ENCODE results near the gene FAT4. TPM values are rescaled to one million over a fixed set of nuclear protein-coding genes. Genes with fewer than 3 reads are reported as not detected.

FAT4 gene
- total RNA-seq, 1 experiment from 2014 or later: 6.6 TPM

GRCh38 chr4:125316401-125316790 is 1.6 kb downstream of the FAT4 start:
- H3K36me3 Mint-ChIP-seq (ENCODE audit: insufficient read depth, unreplicated experiment): no peaks in the 10 kb centered on the region
- CTCF ChIA-PET: interaction anchor here (0.6 to 4.6 kb wide), 12 partner anchors 8 to 1097 kb away, joined by 3 to 39 read pairs (median 4); no protein-coding TSS in a partner anchor
- no peak for TF ChIP-seq CTCF (IDR thresholded peaks at IDR 0.05; ENCODE audit: unreplicated experiment)

GRCh38 chr4:125316791-125317524 is 2.2 kb downstream of the FAT4 start:
- ChIA-PET CTCF (interaction anchor here (0.5 to 4.6 kb wide), 16 partner anchors 8 to 1288 kb away, joined by 3 to 39 read pairs (median 4); no protein-coding TSS in a partner anchor), POLR2A (interaction anchor here (0.6 to 4.5 kb wide), 10 partner anchors 8 to 1495 kb away, joined by 3 to 41 read pairs (median 4); no protein-coding TSS in a partner anchor)
- intact Hi-C loops (cut with micrococcal nuclease): loop anchor here (1.0 to 10.0 kb wide), 6 partner anchors 73 to 1728 kb away; no protein-coding TSS in a partner anchor
- peak; percentile 48 for TF ChIP-seq CTCF (IDR thresholded peaks at IDR 0.05; ENCODE audit: unreplicated experiment)
- H3K36me3 Mint-ChIP-seq (ENCODE audit: insufficient read depth, unreplicated experiment): no peaks in the 10 kb centered on the region
- BruUV-seq (replicated peaks): no TSS peak
- DNase-seq (ENCODE audit: unreplicated experiment): peak; percentile 49
- no peaks in the 10 kb centered on the region for H3K9me3 Mint-ChIP-seq (ENCODE audit: unreplicated experiment)
- peak overlapping the region; percentile 99 for H3K4me3 Mint-ChIP-seq (ENCODE audit: unreplicated experiment)
- no peaks in the 10 kb centered on the region for H3K27me3 Mint-ChIP-seq (ENCODE audit: insufficient read depth, unreplicated experiment)
- H3K4me1 Mint-ChIP-seq (ENCODE audit: insufficient read depth, unreplicated experiment): peaks cover 24% of the 10 kb centered on the region
- H3K27ac Mint-ChIP-seq (ENCODE audit: low read depth, unreplicated experiment): peak overlapping the region; percentile 63

More at GRCh38 chr4:125316401-125316790, 1.6 kb downstream of the FAT4 start:
- Mint-ChIP-seq H3K9me3 (ENCODE audit: unreplicated experiment) (no peaks in the 10 kb centered on the region), H3K27me3 (ENCODE audit: insufficient read depth, unreplicated experiment) (no peaks in the 10 kb centered on the region), H3K27ac (ENCODE audit: low read depth, unreplicated experiment) (peak overlapping the region; percentile 63), H3K4me3 (ENCODE audit: unreplicated experiment) (peak overlapping the region; percentile 99), H3K4me1 (ENCODE audit: insufficient read depth, unreplicated experiment) (peaks cover 23% of the 10 kb centered on the region)
- intact Hi-C loops (cut with micrococcal nuclease): loop anchor here (1.0 to 10.0 kb wide), 5 partner anchors 74 to 1728 kb away; no protein-coding TSS in a partner anchor
- BruUV-seq (replicated peaks): no TSS peak
- DNase-seq (ENCODE audit: unreplicated experiment): peak; percentile 67
- POLR2A ChIA-PET: interaction anchor here (0.6 to 4.5 kb wide), 13 partner anchors 8 to 1494 kb away, joined by 3 to 41 read pairs (median 4); no protein-coding TSS in a partner anchor

DNA sequence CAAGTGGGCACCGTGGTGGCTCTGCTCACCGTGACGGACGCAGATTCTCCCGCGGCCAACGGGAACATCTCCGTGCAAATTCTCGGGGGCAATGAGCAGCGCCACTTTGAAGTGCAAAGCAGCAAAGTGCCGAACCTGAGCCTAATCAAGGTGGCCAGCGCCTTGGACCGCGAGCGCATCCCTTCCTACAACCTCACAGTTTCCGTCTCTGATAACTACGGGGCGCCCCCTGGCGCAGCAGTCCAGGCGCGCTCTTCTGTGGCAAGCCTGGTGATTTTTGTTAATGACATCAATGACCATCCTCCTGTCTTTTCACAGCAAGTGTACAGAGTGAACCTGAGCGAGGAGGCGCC is 2.7 kb downstream of the FAT4 start:
- BruUV-seq (replicated peaks): no TSS peak
- DNase-seq (ENCODE audit: unreplicated experiment): peak; percentile 49
- peak overlapping the region; percentile 99 for H3K4me3 Mint-ChIP-seq (ENCODE audit: unreplicated experiment)
- ChIA-PET POLR2A (interaction anchor here (0.7 to 4.5 kb wide), 5 partner anchors 33 to 417 kb away, joined by 3 to 41 read pairs (median 19); no protein-coding TSS in a partner anchor), CTCF (interaction anchor here (0.5 to 2.4 kb wide), 10 partner anchors 9 to 1288 kb away, joined by 3 to 9 read pairs (median 4); no protein-coding TSS in a partner anchor)
- H3K4me1 Mint-ChIP-seq (ENCODE audit: insufficient read depth, unreplicated experiment): peaks cover 30% of the 10 kb centered on the region
- TF ChIP-seq CTCF (IDR thresholded peaks at IDR 0.05; ENCODE audit: unreplicated experiment): peak; percentile 28
- no peaks in the 10 kb centered on the region for H3K27me3 Mint-ChIP-seq (ENCODE audit: insufficient read depth, unreplicated experiment)
- H3K36me3 Mint-ChIP-seq (ENCODE audit: insufficient read depth, unreplicated experiment): no peaks in the 10 kb centered on the region
- H3K9me3 Mint-ChIP-seq (ENCODE audit: unreplicated experiment): no peaks in the 10 kb centered on the region
- peak overlapping the region; percentile 27 for H3K27ac Mint-ChIP-seq (ENCODE audit: low read depth, unreplicated experiment)
- intact Hi-C loops (cut with micrococcal nuclease): loop anchor here (1.0 to 10.0 kb wide), 5 partner anchors 137 to 1727 kb away; no protein-coding TSS in a partner anchor

DNA sequence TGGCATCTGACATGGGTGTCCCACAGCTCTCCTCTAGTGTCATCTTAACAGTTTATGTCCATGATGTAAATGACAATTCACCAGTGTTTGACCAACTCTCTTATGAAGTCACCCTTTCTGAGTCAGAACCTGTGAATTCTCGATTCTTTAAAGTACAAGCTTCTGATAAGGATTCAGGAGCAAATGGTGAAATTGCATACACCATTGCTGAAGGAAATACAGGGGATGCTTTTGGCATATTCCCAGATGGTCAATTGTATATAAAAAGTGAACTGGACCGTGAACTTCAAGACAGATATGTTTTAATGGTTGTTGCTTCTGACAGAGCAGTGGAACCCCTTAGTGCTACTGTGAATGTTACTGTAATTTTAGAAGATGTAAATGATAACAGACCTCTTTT is 4.6 kb downstream of the FAT4 start:
- intact Hi-C loops (cut with micrococcal nuclease): loop anchor here (10.0 kb wide), 4 partner anchors 135 to 1725 kb away; no protein-coding TSS in a partner anchor
- Mint-ChIP-seq H3K4me3 (ENCODE audit: unreplicated experiment) (peak overlapping the region; percentile 31), H3K9me3 (ENCODE audit: unreplicated experiment) (no peaks in the 10 kb centered on the region), H3K36me3 (ENCODE audit: insufficient read depth, unreplicated experiment) (no peaks in the 10 kb centered on the region), H3K4me1 (ENCODE audit: insufficient read depth, unreplicated experiment) (peaks cover 36% of the 10 kb centered on the region), H3K27me3 (ENCODE audit: insufficient read depth, unreplicated experiment) (no peaks in the 10 kb centered on the region), H3K27ac (ENCODE audit: low read depth, unreplicated experiment) (no peak overlapping the region)
- no peak for DNase-seq (ENCODE audit: unreplicated experiment)
- ChIA-PET POLR2A (interaction anchor here (1.5 kb wide), 1 partner anchor 21 kb away, joined by 3 read pairs; no protein-coding TSS in a partner anchor), CTCF (interaction anchor here (0.5 to 1.6 kb wide), 5 partner anchors 71 to 757 kb away, joined by 3 to 4 read pairs (median 4); no protein-coding TSS in a partner anchor)
- no peak for TF ChIP-seq CTCF (IDR thresholded peaks at IDR 0.05; ENCODE audit: unreplicated experiment)
- BruUV-seq (replicated peaks): no TSS peak

Measured in MCF 10A (cell line).